ENCODE measurements around the gene CCDC170.

CCDC170 gene

DNA sequence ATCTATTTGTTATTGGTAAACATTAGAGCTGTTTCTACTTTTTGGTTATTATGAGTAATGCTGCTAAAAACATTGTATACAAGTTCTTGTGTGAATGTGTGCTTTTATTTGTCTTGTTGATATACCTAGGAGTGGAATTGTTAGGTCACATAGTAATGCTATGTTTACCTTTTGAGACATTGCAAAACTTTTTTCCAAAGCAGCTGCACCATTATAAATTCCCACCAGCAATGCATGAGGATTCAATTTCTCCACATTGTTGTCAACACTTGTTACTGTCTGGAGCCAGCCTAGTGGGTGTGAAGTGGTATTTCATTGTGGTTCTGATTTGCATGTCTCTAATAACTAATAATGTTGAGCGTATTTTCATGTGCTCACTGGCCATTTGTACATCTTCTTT, 145.9 kb downstream of the CCDC170 start:
- no peak for DNase-seq (ENCODE audit: low read depth, low spot score)

DNA sequence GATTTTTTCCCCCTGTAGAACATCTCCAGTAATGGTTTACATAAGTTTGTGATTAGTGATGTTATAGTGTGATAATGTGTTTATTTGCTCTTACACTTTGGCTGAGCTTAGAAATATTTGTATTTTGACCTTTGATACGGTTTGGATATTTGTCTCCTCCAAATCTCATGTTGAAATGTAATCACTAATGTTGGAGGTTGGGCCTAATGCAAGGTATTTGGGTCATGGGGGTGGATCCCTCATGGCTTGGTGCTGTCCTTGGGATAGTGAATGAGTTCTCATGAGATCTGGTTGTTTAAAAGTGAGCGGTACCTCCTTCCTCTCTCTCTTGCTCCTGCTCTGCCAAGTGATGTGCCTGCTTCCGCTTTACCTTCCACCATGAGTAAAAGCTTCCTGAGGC, 147.2 kb downstream of the CCDC170 start:
- DNase-seq (ENCODE audit: low read depth, low spot score): no peak

More for the DNA sequence above, 145.9 kb downstream of the CCDC170 start:
- H3K27ac ChIP-seq: no peak overlapping the region

DNA sequence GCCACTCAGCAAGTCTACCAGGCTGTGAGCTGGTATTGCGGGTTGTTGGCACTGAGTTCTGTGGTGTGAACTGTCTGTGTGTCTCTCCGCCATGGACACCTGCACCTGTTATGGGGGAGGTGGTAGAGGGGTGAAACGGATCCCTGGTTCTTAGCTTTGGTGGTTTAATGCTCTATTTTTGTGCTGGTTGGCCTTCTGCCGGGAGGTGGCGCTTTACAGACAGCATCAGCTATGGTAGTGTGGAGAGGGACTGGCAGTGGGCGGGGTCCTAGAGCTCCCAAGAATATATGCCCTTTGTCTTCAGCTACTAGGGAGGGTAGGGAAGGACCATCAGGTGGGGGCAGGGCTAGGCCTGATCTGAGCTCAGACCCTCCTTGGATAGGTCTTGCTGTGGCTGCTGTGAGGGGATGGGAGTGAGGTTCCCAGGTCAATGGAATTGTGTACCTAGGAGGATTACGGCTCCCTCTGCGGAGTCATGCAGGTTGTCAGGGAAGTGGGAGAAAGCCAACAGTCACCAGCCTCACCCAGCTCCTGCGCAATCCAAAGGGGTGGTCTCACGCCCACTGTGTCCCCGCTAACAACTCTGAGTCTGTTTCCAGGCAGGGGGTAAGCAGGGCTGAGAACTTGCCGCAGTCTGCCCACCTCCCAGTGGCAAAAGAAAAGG, 154.3 kb downstream of the CCDC170 start:
- no peak overlapping the region for H3K27ac ChIP-seq
- DNase-seq (ENCODE audit: low read depth, low spot score): no peak

More for the DNA sequence above, 147.2 kb downstream of the CCDC170 start:
- H3K27ac ChIP-seq: no peak overlapping the region

DNA sequence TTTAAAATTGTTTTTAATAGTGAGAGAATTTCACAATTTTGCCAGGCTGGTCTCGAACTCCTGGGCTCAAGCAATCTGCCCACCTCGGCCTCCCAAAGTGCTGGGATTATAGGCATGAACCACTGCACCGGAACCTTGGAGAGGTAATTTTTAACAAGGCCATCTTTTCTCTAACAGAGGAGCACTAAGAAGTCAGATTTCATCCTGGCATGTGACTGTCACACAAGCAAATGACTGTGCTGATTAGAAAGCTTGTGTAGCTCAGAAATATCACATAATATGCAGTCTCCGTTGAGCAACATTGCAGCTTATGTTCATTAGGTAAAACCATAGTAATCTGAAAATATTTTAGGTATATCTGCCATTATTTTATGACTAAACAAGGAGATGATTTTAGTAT, 156.0 kb downstream of the CCDC170 start:
- DNase-seq (ENCODE audit: low read depth, low spot score): no peak

DNA sequence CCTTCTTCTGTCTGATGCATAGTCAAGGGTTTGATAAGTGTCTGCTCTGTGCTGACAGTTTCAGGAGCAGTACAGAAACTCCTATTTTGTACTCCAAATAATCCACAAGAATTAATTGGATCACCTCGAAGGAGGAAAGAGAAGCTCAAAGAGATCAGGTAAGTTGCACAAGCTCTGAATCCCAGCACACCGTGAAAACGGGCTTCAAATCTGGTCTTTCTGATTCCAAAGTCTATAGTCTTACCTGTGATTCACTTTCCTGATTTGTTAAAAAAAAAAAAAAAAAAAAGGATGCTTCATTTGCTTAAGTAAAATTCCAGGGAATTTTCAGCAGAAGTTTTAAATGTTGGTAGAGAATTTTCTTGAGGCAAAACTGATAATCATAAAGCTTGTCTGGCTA, 157.8 kb downstream of the CCDC170 start:
- H3K27ac ChIP-seq: no peak overlapping the region
- DNase-seq (ENCODE audit: low read depth, low spot score): no peak

More for the DNA sequence above, 156.0 kb downstream of the CCDC170 start:
- H3K27ac ChIP-seq: no peak overlapping the region

DNA sequence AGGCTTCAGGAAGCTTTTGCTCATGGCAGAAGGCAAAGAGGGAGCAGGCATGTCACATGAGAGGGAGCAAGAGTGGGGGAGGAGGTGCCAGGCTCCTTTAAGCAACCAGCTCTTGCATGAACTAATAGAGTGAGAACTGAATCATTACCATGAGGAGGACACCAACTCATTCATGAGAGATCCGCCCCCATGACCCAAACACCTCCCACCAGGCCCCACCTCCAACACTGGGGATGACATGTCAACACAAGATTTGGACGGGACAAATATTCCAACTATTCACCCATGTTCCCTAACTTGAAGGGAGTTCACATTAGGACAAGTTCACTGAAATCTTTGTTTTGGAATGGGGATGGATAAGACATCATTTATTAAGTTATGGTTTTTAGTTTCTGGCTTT, 158.5 kb downstream of the CCDC170 start:
- peak; percentile 40 for DNase-seq (ENCODE audit: low read depth, low spot score)
- peak overlapping the region; percentile 34 for H3K27ac ChIP-seq

DNA sequence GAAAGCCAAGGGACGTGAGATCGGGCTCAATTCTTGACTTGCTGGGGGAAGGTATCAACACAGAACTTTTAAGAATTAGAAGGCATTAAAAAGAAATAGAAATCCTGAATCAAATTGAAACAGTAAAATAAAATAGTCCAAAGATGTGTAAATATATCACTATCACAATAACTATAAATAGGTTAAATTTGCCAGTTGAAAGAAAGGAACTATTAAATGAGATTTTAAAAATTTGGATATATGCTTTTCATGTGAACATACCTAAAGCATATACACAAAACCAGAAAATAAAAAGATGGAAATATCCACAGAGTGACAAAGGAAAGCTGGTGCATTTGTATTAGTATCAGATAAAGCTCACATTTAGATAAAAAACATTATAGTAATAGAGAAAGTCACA, 161.3 kb downstream of the CCDC170 start:
- DNase-seq (ENCODE audit: low read depth, low spot score): no peak
- H3K27ac ChIP-seq: no peak overlapping the region

DNA sequence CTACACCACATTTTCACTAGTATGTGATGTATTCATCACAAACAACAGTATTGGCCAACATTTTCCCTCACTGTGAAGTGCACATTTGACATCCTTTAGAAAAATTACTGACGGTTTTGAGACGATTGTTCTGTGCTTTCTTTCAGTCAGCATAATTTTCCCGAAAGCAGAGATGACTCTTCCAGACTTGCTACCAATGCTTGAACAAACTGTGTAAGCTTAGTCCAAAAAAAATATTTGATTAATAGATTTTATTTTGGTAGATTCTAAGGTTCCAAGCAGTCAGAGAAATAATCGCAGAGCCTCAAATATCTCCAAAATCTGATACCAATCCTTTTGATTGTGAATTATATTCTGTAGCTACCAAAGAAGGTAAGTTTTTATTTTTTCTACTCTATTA, 162.6 kb downstream of the CCDC170 start:
- DNase-seq (ENCODE audit: low read depth, low spot score): no peak
- no peak overlapping the region for H3K27ac ChIP-seq

DNA sequence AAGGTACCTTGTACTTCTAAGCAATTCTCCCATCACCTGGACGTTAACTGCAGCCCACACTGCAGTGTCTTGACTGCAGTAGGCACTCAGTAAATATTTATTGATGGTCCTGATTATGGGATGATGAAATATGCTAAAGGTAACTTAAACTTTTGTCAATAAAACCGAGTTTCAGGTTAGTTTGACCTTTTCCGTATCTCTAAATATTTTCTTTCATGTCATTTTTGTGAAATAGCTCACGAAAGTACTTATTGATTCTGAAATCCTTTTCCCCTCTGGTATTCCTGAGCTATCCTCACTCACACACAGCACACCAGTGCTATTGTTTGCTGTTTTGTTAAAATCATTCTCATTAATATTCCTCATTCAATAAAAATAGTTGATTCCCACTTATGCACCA, 164.3 kb downstream of the CCDC170 start:
- DNase-seq (ENCODE audit: low read depth, low spot score): no peak
- no peak overlapping the region for H3K27ac ChIP-seq

DNA sequence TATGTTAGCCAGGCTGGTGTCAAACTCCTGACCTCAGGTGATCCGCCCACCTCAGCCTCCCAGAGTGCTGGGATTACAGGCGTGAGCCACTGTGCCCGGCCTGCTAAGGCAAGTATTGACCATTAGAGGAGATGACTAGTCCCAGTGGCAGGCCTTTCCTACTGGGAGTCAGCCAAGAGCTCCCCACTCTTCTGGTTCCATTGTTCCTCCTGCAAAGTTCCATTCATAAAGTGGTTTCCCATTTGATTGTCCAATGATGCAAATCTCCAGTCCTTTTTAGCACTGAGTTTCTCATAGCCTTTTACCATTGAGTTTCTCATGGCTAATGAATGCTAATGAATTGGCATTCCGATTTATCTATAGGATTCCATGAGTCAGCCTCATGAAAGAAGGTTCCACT, 165.4 kb downstream of the CCDC170 start:
- H3K27ac ChIP-seq: no peak overlapping the region
- no peak for DNase-seq (ENCODE audit: low read depth, low spot score)

DNA sequence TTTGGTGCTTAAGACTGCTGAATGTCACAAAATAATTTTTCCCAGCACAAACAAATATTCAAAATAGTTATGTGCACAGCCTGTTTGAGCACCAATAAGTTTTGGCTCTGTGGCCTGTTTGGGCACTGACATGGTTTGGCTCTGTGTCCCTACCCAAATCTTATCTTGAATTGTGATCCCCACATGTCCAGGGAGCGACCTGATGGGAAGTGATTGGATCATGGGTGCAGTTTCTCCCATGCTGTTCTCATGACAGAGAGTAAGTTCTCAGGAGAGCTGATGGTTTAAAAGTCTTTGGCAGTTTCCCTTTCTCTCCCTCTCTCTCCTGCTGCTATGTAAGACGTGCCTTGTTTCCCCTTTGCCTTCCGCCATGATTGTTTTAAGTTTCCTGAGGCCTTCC, 167.7 kb downstream of the CCDC170 start:
- no peak overlapping the region for H3K27ac ChIP-seq
- DNase-seq (ENCODE audit: low read depth, low spot score): no peak

DNA sequence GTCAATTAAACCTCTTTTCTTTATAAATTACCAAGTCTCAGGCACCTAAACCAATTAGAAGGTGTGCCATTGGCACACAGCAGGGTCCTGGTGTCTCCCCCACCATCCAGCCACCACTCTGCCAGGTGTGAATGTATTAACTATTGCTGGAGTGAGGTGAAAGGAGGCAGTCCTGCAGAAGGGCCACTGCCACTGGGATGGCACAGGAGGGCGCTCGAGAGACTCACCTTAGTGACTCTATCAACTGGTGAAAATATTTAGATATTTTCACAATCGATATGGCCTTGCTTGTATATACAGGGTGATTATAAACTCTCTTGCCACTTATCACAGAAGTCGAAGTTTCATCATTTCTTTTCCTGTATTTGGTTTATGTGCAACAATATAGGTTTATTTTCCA, 168.1 kb downstream of the CCDC170 start:
- H3K27ac ChIP-seq: no peak overlapping the region
- DNase-seq (ENCODE audit: low read depth, low spot score): no peak

DNA sequence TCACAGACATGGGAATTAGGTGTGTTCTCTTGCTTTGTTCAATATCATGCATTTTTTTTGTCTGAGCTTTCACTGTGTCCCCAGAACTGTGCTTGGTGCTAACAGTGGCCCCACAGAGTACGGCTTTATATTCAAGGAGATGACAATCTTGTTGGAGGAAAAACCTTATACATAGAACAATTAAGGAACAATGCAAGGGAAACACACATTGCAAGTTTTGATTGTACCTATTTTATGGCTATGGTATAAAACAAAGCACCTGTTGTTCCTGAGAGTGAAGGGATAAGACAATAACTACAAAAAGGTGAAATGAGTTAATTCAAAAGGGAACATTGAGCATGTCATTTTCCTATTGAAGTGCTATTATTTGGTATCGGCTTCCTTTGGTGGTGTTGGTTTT, 169.7 kb downstream of the CCDC170 start:
- DNase-seq (ENCODE audit: low read depth, low spot score): no peak
- H3K27ac ChIP-seq: no peak overlapping the region

DNA sequence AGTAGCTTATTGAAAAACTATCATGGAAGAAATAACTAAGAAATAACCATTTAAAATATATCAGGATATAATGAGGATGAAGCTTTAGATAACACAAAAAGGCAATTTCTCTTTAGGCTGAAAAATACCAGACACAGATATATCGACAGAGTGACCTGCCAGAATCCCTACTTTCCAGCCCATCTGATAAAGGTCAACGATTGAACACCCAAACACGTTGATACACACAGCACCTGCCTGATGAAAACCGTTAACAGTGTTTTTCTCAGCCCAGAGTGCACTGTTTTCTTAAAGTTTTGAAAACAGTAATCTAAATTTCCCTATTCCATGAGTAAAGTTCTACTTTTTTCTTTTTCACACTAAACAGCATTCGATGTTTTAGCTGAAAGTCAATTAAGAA, 170.6 kb downstream of the CCDC170 start:
- no peak for DNase-seq (ENCODE audit: low read depth, low spot score)
- H3K27ac ChIP-seq: no peak overlapping the region

DNA sequence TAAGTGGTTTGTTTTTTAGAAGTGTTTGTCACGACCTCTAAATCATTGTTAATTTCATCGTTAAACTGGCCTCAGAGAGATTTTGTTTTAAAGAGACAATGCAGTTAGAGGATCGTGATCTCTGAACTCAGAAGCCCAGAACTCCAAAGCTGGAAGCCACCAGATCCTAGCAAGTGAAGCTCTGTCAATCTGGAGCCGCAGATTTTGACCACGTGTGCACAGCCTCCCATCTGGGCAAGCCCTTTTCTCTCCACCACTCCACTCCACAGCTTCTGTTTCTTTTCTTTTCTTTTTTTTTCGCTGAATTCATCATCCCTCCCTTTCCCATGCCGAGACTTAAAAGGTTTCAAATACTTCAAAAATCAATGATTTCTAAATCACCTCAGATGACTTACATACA, 171.5 kb downstream of the CCDC170 start:
- no peak overlapping the region for H3K27ac ChIP-seq
- DNase-seq (ENCODE audit: low read depth, low spot score): no peak

DNA sequence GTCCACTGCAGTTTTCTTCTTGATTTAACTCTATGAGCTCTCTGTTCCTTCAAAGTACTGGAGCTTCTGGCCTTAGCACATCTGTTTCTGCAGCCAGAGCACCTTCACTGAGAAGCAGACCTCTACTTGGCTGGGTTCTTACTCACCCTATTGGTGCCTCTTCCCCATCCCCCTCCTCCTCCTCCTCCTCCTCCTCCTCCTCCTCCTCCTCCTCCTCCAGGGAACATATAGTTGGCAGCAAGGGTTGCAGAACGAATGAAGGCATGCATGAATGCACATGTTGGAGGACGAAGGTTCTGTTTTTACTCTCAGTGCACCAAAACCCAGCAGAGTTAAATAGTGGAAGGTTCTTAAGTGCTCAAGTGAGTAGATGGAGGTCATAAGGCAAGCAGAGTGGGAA, 172.7 kb downstream of the CCDC170 start:
- no peak for DNase-seq (ENCODE audit: low read depth, low spot score)
- no peak overlapping the region for H3K27ac ChIP-seq

DNA sequence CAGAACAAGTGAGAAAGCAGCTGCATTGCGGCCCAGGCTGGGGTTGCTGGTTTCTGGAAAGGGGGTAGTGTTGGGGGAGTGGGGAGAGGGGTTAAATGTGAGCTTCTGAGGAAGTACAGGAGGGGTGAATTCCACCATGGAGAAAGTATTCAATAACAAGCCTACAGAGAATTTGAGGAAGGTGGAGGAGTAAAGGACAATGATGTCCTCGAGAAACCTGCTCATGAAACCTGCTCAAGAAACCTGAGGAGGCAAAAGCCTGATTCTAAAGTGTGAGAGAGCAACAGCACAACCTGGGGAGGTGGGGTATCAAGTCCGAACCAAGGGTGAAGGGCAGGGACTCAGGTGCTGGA, 175.4 kb downstream of the CCDC170 start:
- peak overlapping the region; percentile 64 for H3K27ac ChIP-seq
- DNase-seq (ENCODE audit: low read depth, low spot score): no peak

DNA sequence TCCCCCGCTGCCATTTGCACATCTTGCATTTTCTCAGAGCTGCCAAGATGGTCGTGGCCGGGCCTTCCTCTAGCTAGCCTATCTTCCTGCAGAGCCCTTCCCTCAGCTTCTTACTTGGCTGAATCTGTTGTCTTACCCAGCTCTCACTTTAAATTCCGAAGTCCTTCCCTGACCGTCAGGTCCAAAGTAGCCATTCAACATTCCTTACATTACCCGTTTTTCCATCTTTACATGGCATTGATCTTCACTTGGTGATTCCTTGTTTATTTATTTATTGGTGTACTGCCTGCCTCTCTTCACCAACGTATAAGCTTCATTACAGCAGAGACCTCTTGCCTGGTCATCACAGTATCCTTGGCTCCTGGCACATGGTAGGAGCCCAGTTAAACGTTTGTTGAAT, 176.3 kb downstream of the CCDC170 start:
- no peak overlapping the region for H3K27ac ChIP-seq
- no peak for DNase-seq (ENCODE audit: low read depth, low spot score)

All from epithelial cell of prostate (primary cell).